Neural cell (in vitro differentiated cells): ENCODE data around the gene RERGL.

Experiments used
- CTCF ChIP-seq: fragments of 450-650 bp; IDR thresholded peaks from 2 replicates; pipeline ENCODE4 v1.5.1; 2014; ENCODE audit warnings: antibody characterized with exemption, mild to moderate bottlenecking, moderate library complexity; ENCODE audit not compliant: poor library complexity, severe bottlenecking
- EZH2 ChIP-seq: fragments of 200-600, 300-800 bp; shearing (Covaris generic), sonication (generic); IDR thresholded peaks from 2 replicates; pipeline ENCODE4 v1.6.1; 2014; ENCODE audit warnings: antibody characterized with exemption, low read length, borderline replicate concordance, mild to moderate bottlenecking; ENCODE audit not compliant: insufficient read depth, poor library complexity, severe bottlenecking

DNA sequence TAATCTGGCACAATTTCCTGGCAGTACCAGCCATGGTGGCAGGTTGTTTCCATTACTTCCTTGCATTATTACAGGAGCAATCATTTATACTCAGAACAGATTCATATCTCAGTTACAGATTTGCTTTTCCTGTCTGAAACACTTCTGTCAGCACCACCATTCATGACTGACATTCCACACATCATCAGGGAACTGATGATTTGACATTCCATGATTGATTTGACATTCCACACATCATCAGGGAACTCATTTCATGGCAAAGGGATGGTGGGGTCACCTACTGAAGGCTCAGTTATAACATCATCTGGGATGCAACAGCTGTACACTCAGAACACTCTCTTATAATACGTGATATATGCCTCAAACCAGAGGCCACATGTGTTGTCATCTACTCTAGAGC lies 30.9 kb upstream of the RERGL start:
- TF ChIP-seq EZH2, result no peak
- TF ChIP-seq CTCF, result no peak
